Adrenal gland (tissue), 5 donors: ENCODE results near the gene HOMER2.

Experiments used
- CTCF ChIP-seq, 6 experiments: fragments of 450-650 bp in 4 of 6; fragments of 200-600 bp in 2 of 6; sonication (generic) in 1 of 6; IDR thresholded peaks; 1 replicate in 5 of 6; 2 replicates in 1 of 6; pipeline versions ENCODE4 v1.5.1 to v1.8.0; 2016 to 2021; ENCODE audit warnings: antibody characterized with exemption in 6 of 6, mild to moderate bottlenecking in 2 of 6, moderate library complexity in 1 of 6
- POLR2A ChIP-seq, 2 donors: fragments of 450-650 bp; IDR thresholded peaks; one replicate each; pipeline ENCODE4 v1.6.1; 2017; ENCODE audit warnings: antibody characterized with exemption in 2 of 2, mild to moderate bottlenecking in 2 of 2, moderate library complexity in 1 of 2
- donor health status: DM: no; HTN: no; CAD: no.

- TF ChIP-seq CTCF (IDR thresholded peaks at IDR 0.05) (peak in 2 of 6 experiments; percentile 13 to 20), POLR2A (IDR thresholded peaks at IDR 0.05) (no peak)
These were observed 119.7 kb downstream of the HOMER2 start for GRCh38 chr15:82832601-82833361.
